Measurements from ENCODE around the gene B9D1. TPM values are rescaled to one million over a fixed set of nuclear protein-coding genes. Genes with fewer than 3 reads are reported as not detected.

B9D1 gene
- total RNA-seq, 3 donors from 2014 or later (not counting 1 experiment from before 2014, with no cell fraction given) = 3.1 to 7.5 (median 3.7) TPM

DNA sequence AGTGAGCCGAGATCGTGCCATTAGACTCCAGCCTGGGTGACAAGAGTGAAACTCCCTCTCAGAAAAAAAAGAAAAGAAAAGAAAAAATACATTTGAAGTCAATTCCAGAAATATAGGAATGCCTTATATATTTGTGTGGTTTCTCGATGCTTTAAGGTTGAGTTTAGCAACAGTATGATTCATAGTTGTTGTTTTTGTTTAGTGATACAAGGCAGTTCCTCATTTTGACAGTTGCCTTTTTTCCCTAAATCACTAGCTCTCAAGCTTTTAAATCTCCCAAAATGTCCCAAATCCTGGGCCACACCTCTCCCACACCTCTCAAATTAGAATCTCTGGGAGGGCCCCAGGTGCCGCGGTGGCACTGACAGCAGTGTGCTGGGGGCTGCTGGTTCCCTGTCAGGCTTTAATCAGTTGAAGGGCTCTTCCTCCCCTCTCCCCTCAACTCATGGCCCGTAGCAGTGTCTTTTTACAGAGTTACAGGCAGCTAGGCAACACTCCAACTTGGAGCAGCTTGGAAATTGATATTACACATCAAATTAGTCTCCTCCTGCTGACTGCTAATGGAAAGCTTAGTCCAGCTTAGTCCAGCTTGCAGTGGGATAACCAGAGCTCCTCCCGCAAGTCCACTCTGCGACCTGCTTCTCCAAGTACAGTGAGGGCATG, 66.9 kb downstream of the B9D1 start:
- Mint-ChIP-seq H3K27ac (no peak overlapping the region), H3K27me3 (ENCODE audit: low read depth in 2 of 2) (peaks cover 0 to 10% of the 10 kb centered on the region in 2 donors), H3K4me3 (no peak overlapping the region), H3K9me3 (no peaks in the 10 kb centered on the region), H3K36me3 (no peaks in the 10 kb centered on the region), H3K4me1 (no peaks in the 10 kb centered on the region)
- Histone ChIP-seq H3K27me3 (ENCODE audit: control insufficient read depth, insufficient read depth, low read length) (no peaks in the 10 kb centered on the region), H3K36me3 (ENCODE audit: control insufficient read depth, insufficient read depth, low read length) (no peaks in the 10 kb centered on the region), H3K4me1 (ENCODE audit: control insufficient read depth, insufficient read depth, low read length) (no peaks in the 10 kb centered on the region), H3K4me3 (ENCODE audit: low read length) (no peak overlapping the region), H3K27ac (ENCODE audit: low read length) (no peak overlapping the region), H3K9me3 (ENCODE audit: control insufficient read depth, insufficient read depth, low read length) (no peaks in the 10 kb centered on the region)
- DNase-seq = no peak
- WGBS (ENCODE audit: insufficient coverage) = 92% methylated on average over 7 of the region's 8 CpGs
- no peak for TF ChIP-seq CTCF (IDR thresholded peaks at IDR 0.05)
- intact Hi-C loops (cut with micrococcal nuclease) = no loop called here
- no peak for ATAC-seq

DNA sequence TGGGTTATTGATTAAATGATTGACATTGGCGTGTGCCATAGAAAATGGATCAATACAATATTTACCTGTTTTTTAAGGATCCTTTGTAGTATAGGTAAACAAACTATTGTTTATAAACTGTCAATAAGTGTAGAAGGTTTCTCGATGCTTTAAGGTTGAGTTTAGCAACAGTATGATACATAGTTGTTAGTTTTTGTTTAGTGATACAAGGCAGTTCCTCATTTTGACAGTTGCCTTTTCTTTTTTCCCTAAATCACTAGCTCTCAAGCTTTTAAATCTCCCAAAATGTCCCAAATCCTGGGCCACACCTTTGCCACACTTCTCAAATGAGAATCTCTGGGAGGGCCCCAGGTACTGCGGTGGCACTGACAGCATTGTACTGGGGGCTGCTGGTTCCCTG, 68.1 kb downstream of the B9D1 start:
- H3K4me1 ChIP-seq (ENCODE audit: control insufficient read depth, insufficient read depth, low read length) = peaks cover 7% of the 10 kb centered on the region
- H3K4me3 ChIP-seq (ENCODE audit: low read length) = no peak overlapping the region
- H3K27ac ChIP-seq (ENCODE audit: low read length) = no peak overlapping the region
- Mint-ChIP-seq H3K9me3 (no peaks in the 10 kb centered on the region), H3K27ac (no peak overlapping the region), H3K27me3 (ENCODE audit: low read depth in 2 of 2) (peaks cover 0 to 5% of the 10 kb centered on the region in 2 donors), H3K4me1 (peaks cover 5 to 8% of the 10 kb centered on the region in 2 donors), H3K4me3 (no peak overlapping the region), H3K36me3 (no peaks in the 10 kb centered on the region)
- no peaks in the 10 kb centered on the region for H3K36me3 ChIP-seq (ENCODE audit: control insufficient read depth, insufficient read depth, low read length)
- intact Hi-C loops (cut with micrococcal nuclease) = no loop called here
- TF ChIP-seq CTCF (IDR thresholded peaks at IDR 0.05) = no peak
- DNase-seq (no peak), ATAC-seq (no peak)
- H3K9me3 ChIP-seq (ENCODE audit: control insufficient read depth, insufficient read depth, low read length) = no peaks in the 10 kb centered on the region
- no peaks in the 10 kb centered on the region for H3K27me3 ChIP-seq (ENCODE audit: control insufficient read depth, insufficient read depth, low read length)
- 93% methylated on average over 2 of the region's 3 CpGs for WGBS (ENCODE audit: insufficient coverage)

Other genes with a start within 250 kb of the B9D1 start
- 1 to 10 TPM; 2.4 to 6.5 (median 4.3) TPM for gene GRAPL, start 235.1 kb downstream of the B9D1 start, total RNA-seq
- gene EPN2, start 125.4 kb downstream of the B9D1 start, total RNA-seq = 10 to 100 TPM in 1 of 3 donors, 1 to 10 TPM in 2; 2.0 to 13.8 (median 4.9) TPM
- gene MAPK7, start 15.8 kb upstream of the B9D1 start, total RNA-seq = 10 to 100 TPM; 39.2 to 63.5 (median 54.1) TPM
- not detected for gene MFAP4, start 24.5 kb upstream of the B9D1 start, total RNA-seq
- 1 to 10 TPM; 1.0 to 5.1 (median 5.0) TPM for gene RNF112, start 48.5 kb upstream of the B9D1 start, total RNA-seq
- 1 to 10 TPM in 1 of 3 donors, under 1 TPM in 2; 0.29 to 1.3 (median 0.45) TPM for gene SLC47A1, start 171.1 kb upstream of the B9D1 start, total RNA-seq

All from natural killer cell (primary cell).